Fibroblast of pulmonary artery (primary cell): ENCODE results near the gene PDAP1.

Experiments used
- DNase-seq: peaks from one replicate; pipeline ENCODE4 v3.0.0-alpha.2; 2010; ENCODE audit warnings: low read depth
- H3K4me3 ChIP-seq: replicated peaks from 2 replicates; pipeline ENCODE4 v1.5.1; 2011; ENCODE audit warnings: low read depth, mild to moderate bottlenecking, control low read depth, low read length, moderate library complexity
- CTCF ChIP-seq: IDR thresholded peaks from 2 replicates; pipeline ENCODE4 v1.5.1; 2011; ENCODE audit warnings: mild to moderate bottlenecking, control low read depth, low read length, inconsistent platforms; ENCODE audit errors: missing control alignments

The PDAP1 gene

GRCh38 chr7:99369767-99370391 lies 38.5 kb downstream of the PDAP1 start:
- no peak overlapping the region for H3K4me3 ChIP-seq
- peak; percentile 55 for DNase-seq
- no peak for TF ChIP-seq CTCF

GRCh38 chr7:99368750-99369389 lies 39.5 kb downstream of the PDAP1 start:
- H3K4me3 ChIP-seq = no peak overlapping the region
- DNase-seq = no peak
- TF ChIP-seq CTCF = no peak

- H3K4me3 ChIP-seq = no peak overlapping the region
- no peak for TF ChIP-seq CTCF
- no peak for DNase-seq
Observed at GRCh38 chr7:99366646-99367045, 41.8 kb downstream of the PDAP1 start.

- peak; percentile 53 for TF ChIP-seq CTCF
- no peak for DNase-seq
- no peak overlapping the region for H3K4me3 ChIP-seq
Observed at GRCh38 chr7:99365318-99366141, 42.9 kb downstream of the PDAP1 start.

GRCh38 chr7:99363286-99363685 lies 45.1 kb downstream of the PDAP1 start:
- DNase-seq = no peak
- no peak for TF ChIP-seq CTCF
- H3K4me3 ChIP-seq = no peak overlapping the region

GRCh38 chr7:99362801-99363200 lies 45.6 kb downstream of the PDAP1 start:
- peak; percentile 64 for DNase-seq
- TF ChIP-seq CTCF = no peak
- no peak overlapping the region for H3K4me3 ChIP-seq
